HG03045 (cell line): ENCODE data around the gene KRTCAP2.

Experiments used
- ATAC-seq: cut with Tn5 transposase; IDR thresholded peaks from one replicate; pipeline ENCODE4 v1.9.1; 2021; ENCODE audit warnings: mild to moderate bottlenecking, moderate library complexity; ENCODE audit not compliant: unreplicated experiment

The KRTCAP2 gene

GRCh38 chr1:155136748-155137147 is 36.4 kb downstream of the KRTCAP2 start:
- no peak for ATAC-seq

- ATAC-seq, result peak; percentile 70
Measured at GRCh38 chr1:155135415-155136028, 37.6 kb downstream of the KRTCAP2 start, which contains the start of gene SLC50A1. SLC50A1 (plus strand) TSS chr1:155135852; CDS start chr1:155135912, 60 bp downstream.

DNA sequence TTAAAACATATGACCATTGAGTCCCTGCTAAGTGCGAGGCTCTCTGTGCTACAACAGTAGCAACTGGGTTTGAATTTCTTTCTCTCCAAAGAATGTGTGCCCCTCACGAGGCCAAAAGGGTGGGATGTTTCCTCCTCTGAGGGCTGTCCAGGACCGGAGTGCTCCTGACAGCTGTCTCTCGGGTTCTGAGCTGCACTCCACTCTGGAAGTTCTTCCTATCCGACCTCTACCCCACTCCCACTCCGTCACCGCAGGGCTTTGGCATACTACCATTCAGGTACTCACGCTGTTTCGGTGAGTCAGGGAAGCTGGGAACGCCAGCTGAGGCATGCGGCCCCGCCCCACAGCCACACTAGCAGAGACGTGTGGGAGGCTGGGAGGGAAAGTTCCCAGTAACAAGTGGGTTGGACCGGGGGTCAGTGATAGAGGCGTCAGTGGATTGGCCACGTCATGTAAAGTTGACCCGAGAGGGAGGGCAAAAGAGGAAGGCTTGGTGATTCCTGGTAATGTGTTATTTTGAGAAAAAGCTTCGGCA is 38.2 kb downstream of the KRTCAP2 start:
- peak; percentile 35 for ATAC-seq

- ATAC-seq, result no peak
Measured at GRCh38 chr1:155134322-155134721, 38.8 kb downstream of the KRTCAP2 start.

DNA sequence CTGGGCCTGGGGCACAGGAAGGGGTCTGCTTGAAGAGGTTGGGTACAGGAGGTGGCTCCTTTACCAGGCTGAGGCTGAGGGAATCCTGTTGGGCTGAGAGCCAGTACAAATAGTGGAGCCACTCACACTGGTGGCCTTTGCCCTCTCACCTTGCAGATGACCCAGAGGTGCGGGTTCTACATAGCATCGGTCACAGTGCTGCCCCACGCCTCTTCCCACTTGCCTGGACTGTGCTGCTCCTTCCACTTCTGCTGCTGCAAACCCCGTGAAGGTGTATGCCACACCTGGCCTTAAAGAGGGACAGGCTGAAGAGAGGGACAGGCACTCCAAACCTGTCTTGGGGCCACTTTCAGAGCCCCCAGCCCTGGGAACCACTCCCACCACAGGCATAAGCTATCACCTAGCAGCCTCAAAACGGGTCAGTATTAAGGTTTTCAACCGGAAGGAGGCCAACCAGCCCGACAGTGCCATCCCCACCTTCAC is 39.3 kb downstream of the KRTCAP2 start:
- ATAC-seq, result no peak

DNA sequence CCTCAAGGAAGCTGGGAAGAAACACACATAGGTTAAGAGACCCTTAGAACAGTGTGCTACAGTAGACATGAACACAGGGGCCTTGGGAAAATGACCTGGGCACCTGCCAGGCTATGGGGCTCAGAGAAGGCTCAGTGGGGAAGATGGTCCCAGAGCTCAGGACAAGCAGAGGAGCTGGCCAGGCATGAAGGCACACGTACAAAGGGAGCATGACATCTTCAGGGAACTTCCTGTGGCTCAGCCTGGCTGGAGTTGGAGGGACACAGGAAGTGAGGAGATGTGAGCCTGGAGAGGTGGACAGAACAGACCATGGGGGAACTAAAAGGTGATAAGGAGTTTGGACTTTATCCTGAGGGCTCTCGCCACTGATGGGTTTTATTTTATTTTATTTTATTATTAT is 41.2 kb downstream of the KRTCAP2 start:
- ATAC-seq, result no peak

DNA sequence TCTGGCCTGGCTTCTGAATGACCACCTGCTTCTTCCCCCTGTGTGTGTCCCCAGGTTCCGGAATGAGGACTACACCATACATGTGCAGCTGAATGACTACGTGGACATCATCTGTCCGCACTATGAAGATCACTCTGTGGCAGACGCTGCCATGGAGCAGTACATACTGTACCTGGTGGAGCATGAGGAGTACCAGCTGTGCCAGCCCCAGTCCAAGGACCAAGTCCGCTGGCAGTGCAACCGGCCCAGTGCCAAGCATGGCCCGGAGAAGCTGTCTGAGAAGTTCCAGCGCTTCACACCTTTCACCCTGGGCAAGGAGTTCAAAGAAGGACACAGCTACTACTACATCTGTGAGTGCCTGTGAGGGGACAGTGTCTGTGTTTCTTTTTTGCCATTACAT is 41.8 kb downstream of the KRTCAP2 start:
- ATAC-seq, result no peak

DNA sequence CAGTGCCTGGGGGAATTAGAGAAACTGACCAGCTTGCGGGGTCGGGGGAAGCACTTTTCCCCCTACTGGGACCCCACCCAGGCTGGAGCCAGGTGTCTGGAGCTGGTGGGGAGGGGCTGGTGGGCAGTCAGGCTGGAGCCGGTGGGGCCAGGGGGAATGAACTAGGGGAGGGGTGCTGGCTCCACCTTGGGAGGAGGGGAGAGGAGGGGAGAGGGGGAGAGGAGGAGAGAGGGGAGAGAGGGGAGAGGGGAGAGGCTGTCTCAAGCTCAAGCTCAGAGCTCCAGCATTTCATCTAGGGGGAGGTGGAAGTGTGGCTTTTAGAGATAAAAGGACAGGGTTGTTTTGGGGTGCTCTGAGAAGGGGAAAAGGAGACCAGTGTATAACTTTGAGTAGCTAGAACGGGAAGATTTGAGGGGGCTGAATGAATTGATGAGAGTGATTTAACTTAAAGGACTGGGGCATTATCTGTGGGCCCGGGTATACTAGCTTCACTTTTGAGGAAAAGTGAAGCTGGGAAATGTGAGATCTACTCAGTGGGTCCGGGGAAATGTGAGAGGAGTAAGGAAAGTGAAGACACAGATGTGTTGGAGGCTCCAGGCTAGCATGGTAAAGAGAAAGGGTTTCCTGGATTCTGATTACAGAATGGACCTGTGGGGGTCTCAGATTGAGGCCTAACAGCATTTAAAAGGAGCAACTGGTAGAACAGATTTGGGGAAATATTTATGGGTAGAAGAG is 42.7 kb downstream of the KRTCAP2 start:
- no peak for ATAC-seq

DNA sequence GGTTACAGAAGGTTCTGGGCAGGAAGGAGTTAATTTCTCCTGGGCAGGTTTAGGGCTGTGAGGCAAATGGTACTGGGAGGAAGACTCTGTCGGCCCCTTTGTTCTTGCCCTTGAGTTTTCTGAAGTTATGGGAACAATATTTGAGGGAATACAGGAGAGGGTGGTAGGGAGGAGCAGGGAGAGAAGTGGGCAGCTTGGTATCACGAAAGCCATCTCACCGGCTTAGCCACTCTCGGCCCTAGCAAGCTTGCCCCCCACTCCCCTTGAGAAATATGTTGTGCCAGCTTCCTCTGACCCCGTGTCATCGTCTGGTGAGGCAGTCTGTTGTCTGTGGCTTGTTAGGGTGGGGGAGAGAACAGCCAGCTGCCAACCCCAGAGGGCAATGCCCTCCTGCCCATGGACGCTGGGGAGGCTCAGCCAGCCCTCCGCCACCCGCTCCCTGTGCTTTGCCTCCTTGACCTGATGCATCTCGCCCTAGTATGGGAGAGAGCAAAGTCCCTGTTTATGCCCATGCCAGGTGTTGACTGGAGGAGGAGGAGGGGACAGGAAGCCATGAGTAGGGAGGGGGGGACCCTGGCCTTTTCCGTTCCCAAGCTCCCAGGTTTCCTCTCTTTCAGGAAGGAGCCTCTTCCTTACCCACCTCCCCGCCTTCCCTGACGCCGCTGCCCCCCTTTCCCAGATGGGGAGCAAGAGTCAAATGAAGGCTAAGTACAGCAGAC is 44.2 kb downstream of the KRTCAP2 start:
- no peak for ATAC-seq

GRCh38 chr1:155127967-155128754 is 44.9 kb downstream of the KRTCAP2 start:
- ATAC-seq, result no peak

DNA sequence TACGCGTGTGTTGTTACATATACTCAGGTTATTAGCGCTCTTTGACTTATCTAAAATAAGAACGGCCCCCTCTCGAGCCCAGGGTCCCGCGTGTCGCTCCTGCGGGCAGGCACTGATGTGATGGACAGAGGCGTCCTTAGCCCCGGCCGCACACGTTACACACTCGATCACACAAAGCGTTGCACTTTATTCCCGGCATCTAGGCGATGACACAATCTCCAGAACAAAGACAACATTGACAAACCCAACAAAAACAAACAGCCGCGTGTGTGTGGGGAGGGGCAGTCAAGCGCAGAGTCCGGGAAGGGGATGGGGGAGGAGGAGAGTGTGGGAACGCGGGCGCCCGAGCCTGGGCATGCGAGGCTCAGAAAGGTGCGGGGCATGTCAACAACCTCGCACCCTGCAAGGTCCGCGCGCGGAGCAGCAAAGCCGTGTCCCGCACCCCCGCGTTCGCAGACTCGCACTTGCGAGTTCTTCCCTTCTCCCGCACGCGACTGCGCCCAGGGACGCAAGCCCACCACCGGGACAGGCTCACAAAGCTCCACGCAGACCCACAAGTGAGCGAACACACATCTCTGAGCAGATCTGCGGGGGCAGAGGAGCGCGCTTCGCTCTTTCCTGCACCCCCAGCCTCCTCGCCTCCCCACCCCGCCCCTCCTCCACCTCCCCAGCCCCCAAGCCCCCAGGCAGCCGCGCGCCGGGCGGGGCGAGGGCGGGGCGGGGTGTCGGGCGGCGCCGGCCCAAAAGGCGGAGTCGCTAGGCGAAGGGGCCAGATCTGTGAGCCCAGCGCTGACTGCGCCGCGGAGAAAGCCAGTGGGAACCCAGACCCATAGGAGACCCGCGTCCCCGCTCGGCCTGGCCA is 45.8 kb downstream of the KRTCAP2 start, which contains the start of gene EFNA1:
TSS of gene EFNA1 (plus strand) at position 772 of the 862 bp plus-strand sequence. CDS start 102 bp downstream, outside the sequence.
- ATAC-seq, result no peak

GRCh38 chr1:155126556-155127104 is 46.5 kb downstream of the KRTCAP2 start:
- no peak for ATAC-seq

- no peak for ATAC-seq
Measured at GRCh38 chr1:155125946-155126555, 47.1 kb downstream of the KRTCAP2 start.

DNA sequence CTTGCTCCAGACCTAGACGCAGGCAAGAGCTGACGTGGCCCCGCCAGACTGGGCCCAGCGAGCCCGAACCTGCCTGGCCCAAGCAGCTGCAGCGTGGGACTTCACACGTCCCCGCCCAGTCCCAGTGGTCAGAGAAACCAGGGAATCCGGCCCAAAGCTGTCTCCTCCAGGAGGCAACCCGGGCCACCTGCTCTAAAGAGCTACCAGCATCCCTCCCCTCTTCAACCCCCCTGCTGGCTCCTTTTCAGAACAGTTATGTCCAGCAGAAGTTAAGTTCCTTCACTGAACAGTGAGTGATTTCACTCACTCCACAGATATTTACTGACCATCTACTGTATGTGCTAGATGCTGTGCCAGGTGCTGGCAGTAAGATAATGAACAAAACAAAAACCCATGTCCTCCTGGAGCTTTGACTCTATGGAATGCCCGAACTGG is 47.6 kb downstream of the KRTCAP2 start:
- ATAC-seq, result no peak

GRCh38 chr1:155124503-155125463 is 48.3 kb downstream of the KRTCAP2 start:
- no peak for ATAC-seq

- ATAC-seq, result no peak
Measured at GRCh38 chr1:155123801-155124200, 49.3 kb downstream of the KRTCAP2 start.

- ATAC-seq, result no peak
Measured at GRCh38 chr1:155122308-155122707, 50.8 kb downstream of the KRTCAP2 start.

DNA sequence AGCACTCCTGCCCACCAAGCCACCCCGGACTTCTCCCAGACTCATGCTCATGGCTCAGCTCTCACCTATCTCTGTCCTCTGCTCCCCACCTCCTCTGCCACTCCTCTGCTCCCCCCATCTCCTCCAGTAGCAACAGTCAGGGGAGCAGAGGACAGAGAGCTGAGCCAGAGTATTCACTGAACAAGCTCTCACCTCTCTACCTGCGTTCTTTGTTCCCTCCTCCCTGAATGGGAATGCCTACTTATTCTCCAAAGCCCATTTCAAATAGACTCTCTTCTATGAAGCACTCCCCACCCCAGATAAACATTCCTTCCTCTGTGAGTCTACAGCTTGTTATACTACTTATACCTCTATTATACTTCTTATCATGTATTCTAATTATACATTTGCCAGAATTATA is 51.9 kb downstream of the KRTCAP2 start:
- no peak for ATAC-seq
